T-helper 2 cell treated with Interferon-gamma antibody and Interleukin-4, amounts not matched to agents 5 μg/mL and 100 μg/mL, for 36 hours (primary cell): ENCODE measurements around the gene CCL16.
"Not testable (repeated sequence)": the region's sequence is repeated elsewhere in the genome, so short reads cannot be mapped to it uniquely, and the experiment has no call there.

Experiments used
- DNase-seq: peaks from one replicate; pipeline ENCODE4 v3.0.0; 2021; ENCODE audit warnings: low spot score
- H3K27ac Mint-ChIP-seq: one replicate; pipeline ENCODE4 v1.8.0; 2021; ENCODE audit warnings: mild to moderate bottlenecking, mixed read lengths
- H3K27me3 Mint-ChIP-seq: one replicate; pipeline ENCODE4 v1.8.0; 2021; ENCODE audit warnings: low read depth, mixed read lengths
- H3K36me3 Mint-ChIP-seq: one replicate; pipeline ENCODE4 v1.8.0; 2021; ENCODE audit warnings: low read depth, mixed read lengths
- H3K4me1 Mint-ChIP-seq: one replicate; pipeline ENCODE4 v1.8.0; 2021; ENCODE audit warnings: low read depth, mixed read lengths
- H3K4me3 Mint-ChIP-seq: one replicate; pipeline ENCODE4 v1.8.0; 2022; ENCODE audit warnings: mild to moderate bottlenecking, moderate library complexity, mixed read lengths
- H3K9me3 Mint-ChIP-seq: one replicate; pipeline ENCODE4 v1.8.0; 2021; ENCODE audit warnings: mixed read lengths

CCL16 gene

DNA sequence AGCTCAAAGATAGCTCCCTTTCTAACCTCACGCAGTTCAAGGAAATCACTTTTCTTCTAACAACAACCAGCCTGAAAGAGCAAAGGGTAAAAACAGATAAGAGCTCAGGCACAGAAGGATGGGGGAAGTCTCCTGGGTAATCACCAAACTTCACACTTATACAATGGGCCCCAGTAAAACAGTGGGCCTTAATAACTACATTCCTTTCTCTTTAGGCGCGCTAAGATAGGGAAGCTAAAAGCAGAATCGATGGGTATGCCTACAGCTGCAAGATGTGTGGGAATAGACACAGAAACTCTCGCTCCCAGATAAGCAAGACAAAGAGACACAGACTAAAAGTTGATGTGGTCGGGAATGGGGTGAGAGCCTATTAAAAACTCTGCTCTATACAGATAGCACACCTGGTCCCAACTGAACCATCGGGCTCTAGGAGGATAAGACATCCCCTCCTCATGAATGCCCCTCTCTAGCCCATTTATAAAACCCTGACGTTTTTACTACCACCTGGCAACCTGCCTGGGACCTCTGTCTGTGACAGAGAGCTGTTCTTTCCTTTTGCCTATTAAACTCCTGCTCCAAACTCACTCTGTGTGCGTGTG lies 38.6 kb downstream of the CCL16 start:
- no peak for DNase-seq
- H3K4me3 Mint-ChIP-seq = no peak overlapping the region
- peaks cover 5% of the 10 kb centered on the region for H3K27me3 Mint-ChIP-seq
- no peaks in the 10 kb centered on the region for H3K36me3 Mint-ChIP-seq
- no peaks in the 10 kb centered on the region for H3K4me1 Mint-ChIP-seq
- H3K27ac Mint-ChIP-seq = no peak overlapping the region
- no peaks in the 10 kb centered on the region for H3K9me3 Mint-ChIP-seq

DNA sequence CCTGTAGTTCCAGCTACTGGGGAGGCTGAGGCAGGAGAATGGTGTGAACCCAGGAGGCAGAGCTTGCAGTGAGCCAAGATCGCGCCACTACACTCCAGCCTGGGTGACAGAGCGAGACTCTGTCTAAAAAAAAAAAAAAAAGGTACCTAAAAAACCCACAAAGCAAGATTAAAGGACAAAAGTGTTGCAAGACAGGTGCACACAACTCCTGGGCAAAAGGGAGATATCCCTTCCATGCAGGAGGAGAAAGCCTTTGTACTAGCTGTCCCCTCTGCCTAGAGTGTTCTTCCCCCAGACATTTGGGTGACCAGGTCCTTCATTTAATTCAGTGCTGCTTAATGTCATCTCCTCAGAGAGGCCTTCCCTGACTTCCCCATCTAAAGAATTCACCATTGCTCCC lies 42.8 kb downstream of the CCL16 start:
- peaks cover 15% of the 10 kb centered on the region for H3K27me3 Mint-ChIP-seq
- DNase-seq, H3K27ac Mint-ChIP-seq, H3K4me3 Mint-ChIP-seq, H3K36me3 Mint-ChIP-seq, H3K9me3 Mint-ChIP-seq, H3K4me1 Mint-ChIP-seq: not testable (repeated sequence)

DNA sequence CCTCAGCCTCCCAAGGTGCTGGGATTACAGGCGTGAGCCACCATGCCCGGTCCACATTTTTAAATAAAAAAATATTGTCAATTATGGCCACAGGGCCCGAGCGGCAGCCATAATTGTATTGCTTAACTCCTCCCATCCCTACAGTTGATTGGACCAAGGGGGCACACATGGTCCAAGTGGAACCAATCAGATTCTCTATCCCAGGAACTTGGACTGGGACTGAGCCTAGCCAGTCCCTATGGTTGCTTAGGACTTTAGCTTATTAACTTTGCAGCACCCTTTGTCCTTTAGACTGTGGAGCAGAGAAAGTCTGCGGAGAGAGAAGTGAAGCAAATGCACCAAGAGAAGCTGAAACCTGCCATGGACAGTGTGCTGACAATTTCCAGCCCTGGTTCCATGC lies 45.2 kb downstream of the CCL16 start:
- no peak overlapping the region for H3K4me3 Mint-ChIP-seq
- no peaks in the 10 kb centered on the region for H3K36me3 Mint-ChIP-seq
- no peak overlapping the region for H3K27ac Mint-ChIP-seq
- peaks cover 1% of the 10 kb centered on the region for H3K4me1 Mint-ChIP-seq
- peaks cover 15% of the 10 kb centered on the region for H3K27me3 Mint-ChIP-seq
- DNase-seq = no peak
- H3K9me3 Mint-ChIP-seq = no peaks in the 10 kb centered on the region

DNA sequence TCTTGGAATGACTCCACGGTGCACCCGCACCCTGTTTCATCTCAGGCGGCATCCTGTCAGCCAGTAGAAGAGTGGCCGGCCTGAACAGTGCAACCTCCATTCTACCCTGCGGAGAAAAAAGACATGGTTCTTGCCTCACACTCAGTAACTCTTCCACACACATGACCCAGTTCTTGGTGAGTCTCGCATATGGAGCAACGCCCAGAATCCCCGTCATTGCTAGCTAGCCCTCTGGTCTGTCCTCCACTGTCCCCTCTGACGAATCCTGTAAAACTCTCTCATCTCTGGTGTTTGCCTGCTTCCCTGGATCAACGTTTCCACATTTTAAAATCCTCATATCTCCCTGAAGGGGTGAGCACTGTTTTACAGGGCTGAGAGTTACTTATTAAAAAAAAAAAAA lies 46.5 kb downstream of the CCL16 start:
- no peak for DNase-seq
- Mint-ChIP-seq H3K4me1 (peaks cover 10% of the 10 kb centered on the region), H3K27ac (no peak overlapping the region)

DNA sequence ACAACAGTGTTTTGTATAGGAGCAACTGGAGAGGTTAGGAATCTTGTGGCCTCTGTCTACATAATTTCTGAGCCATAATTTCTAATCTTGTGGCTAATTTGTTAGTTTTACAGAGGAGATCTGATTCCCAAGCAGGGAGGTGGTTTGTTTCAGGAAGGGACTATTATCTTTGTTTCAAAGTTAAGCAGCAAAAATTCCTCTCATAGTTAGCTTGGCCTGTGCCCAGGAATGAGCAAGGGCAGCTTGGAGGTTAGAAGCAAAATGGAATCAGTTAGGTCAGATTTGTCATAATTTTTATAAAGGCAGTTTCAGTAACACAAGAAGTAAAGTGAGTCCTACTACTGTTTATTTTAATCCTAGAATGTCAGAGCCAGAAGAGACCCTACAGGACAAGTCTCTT lies 48.7 kb downstream of the CCL16 start:
- H3K4me3 Mint-ChIP-seq = no peak overlapping the region
- H3K4me1 Mint-ChIP-seq = peaks cover 21% of the 10 kb centered on the region
- H3K36me3 Mint-ChIP-seq = peaks cover 7% of the 10 kb centered on the region
- DNase-seq = no peak
- H3K27me3 Mint-ChIP-seq = peaks cover 14% of the 10 kb centered on the region
- no peak overlapping the region for H3K27ac Mint-ChIP-seq
- H3K9me3 Mint-ChIP-seq = no peaks in the 10 kb centered on the region

More for the DNA sequence above, 46.5 kb downstream of the CCL16 start:
- H3K9me3 Mint-ChIP-seq = no peaks in the 10 kb centered on the region
- no peaks in the 10 kb centered on the region for H3K36me3 Mint-ChIP-seq
- H3K4me3 Mint-ChIP-seq = no peak overlapping the region
- peaks cover 17% of the 10 kb centered on the region for H3K27me3 Mint-ChIP-seq

DNA sequence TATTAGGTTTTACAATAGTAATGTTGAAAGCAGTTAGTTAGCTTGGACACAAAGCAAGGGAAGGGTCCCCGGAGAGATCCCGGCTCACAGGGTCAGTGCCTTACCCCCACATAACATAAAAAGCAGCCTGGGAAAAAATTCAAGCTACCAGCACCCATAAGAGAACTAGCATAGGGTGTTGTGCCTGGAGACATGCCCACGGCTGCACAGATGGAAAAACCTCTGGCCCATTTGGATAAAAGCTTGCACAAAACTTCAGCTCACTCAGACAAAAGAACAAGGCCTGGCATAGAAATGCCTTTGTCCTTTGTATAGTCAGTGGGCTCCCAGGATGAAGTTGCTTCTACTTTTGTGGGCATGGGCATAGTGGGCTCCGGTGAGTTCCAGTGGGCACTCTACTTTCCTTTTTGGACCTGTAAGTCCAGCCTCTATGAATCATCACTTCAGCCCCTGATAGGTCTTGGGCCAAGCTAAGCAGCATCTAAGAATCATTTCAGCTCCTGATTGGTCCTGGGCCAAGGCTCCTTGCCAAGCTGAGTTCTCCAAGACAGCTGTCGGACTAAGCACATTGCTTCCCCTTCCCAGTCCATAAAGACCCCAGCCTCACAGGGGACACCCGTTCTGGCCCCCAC lies 49.4 kb downstream of the CCL16 start:
- Mint-ChIP-seq H3K27me3 (peaks cover 14% of the 10 kb centered on the region), H3K4me1 (peaks cover 22% of the 10 kb centered on the region), H3K9me3 (no peaks in the 10 kb centered on the region), H3K4me3 (no peak overlapping the region), H3K27ac (no peak overlapping the region), H3K36me3 (peaks cover 7% of the 10 kb centered on the region)
- no peak for DNase-seq

DNA sequence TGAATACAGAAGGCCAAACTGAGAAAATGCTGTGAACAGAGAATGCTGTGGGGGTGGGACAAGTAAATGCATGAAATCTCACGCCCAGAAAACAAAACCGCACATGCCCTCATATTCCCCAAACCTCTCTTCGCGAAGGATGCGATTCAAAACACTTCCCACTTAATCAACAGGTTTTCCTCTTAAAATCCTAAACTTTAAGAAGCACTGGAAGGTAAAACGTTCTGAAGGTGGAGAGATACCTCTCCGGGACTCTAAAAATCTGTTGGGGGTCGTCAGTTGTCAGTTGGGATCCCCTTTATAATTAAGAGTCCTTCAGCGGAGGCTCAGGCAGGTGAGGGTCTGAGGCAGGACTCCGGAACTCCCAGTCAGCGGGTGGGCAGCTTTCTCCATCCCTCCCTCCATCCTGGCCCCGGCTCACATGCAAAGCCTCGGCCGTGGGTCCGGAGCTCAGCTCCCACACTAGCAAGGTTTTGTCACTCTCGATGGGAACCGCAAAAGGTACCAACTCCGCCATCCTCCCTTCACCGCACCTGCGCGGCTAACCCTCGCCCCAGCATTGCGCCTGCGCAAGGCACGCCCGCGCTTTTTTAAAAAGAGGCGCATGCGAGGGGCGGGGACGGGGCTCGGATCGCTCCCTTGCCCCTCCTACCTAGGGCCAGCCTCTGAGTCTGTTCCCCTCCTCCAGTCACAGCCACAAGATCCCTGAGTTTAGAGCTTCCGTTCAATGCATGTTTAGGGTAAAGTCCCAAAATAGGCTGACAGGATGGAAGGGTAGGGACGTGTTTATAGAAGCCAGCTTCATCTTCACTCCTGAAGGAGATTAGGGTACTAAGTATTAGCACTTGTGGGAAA lies 50.9 kb downstream of the CCL16 start, which contains the start of gene RDM1:
Gene RDM1, minus strand, starts transcription at position 563 of the 855 bp plus-strand sequence. Its CDS starts 46 bp downstream, at position 517.
- no peaks in the 10 kb centered on the region for H3K9me3 Mint-ChIP-seq
- DNase-seq = peak; percentile 90
- H3K27me3 Mint-ChIP-seq = peaks cover 14% of the 10 kb centered on the region
- peaks cover 13% of the 10 kb centered on the region for H3K36me3 Mint-ChIP-seq
- peak within 1 kb of the TSS; percentile 91 for H3K4me3 Mint-ChIP-seq
- H3K4me1 Mint-ChIP-seq = peaks cover 22% of the 10 kb centered on the region
- peak within 1 kb of the TSS; percentile 83 for H3K27ac Mint-ChIP-seq

DNA sequence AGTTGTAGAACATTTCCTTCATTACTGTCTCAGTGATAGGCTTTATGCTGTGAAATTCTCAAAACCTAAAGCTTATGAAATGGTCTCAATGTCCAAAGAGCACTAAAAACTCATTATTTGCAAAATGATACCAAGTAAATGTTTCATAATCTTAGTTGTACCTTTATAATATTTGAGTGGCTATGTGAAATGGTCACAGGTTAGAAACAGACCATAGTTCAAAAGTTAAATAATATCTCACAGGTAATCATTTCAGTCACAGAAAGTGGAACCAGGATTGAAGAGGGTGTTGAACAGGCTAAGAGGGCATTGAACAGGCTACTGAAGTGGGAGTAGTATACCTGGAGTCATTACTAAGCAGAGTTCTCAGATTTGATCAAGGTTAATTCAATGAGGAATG lies 53.6 kb downstream of the CCL16 start:
- Mint-ChIP-seq H3K4me1 (peaks cover 27% of the 10 kb centered on the region), H3K9me3 (no peaks in the 10 kb centered on the region), H3K36me3 (peaks cover 28% of the 10 kb centered on the region), H3K27me3 (peaks cover 3% of the 10 kb centered on the region), H3K27ac (no peak overlapping the region), H3K4me3 (peak overlapping the region; percentile 6)
- DNase-seq = no peak
